T-helper 1 cell treated with Interleukin-12 subunit alpha and Interleukin-12 subunit beta and Interleukin-4 antibody, amounts not matched to agents 30 ng/mL and 1 ng/mL, for 36 hours (primary cell): ENCODE measurements around the gene ALG5. TPM values are rescaled to one million over a fixed set of nuclear protein-coding genes. Genes with fewer than 3 reads are reported as not detected.

Source experiments
- intact Hi-C: fragments of 100-400 bp; cut with micrococcal nuclease; formaldehyde crosslinking; loops from one replicate; pipeline ENCODE4 v1.15.1; 2024
- total RNA-seq: library from RNA; stranded (reverse); gene quantifications from 2 replicates; pipeline ENCODE4 v1.2.3, GENCODE V29; 2022

Gene ALG5, protein sequence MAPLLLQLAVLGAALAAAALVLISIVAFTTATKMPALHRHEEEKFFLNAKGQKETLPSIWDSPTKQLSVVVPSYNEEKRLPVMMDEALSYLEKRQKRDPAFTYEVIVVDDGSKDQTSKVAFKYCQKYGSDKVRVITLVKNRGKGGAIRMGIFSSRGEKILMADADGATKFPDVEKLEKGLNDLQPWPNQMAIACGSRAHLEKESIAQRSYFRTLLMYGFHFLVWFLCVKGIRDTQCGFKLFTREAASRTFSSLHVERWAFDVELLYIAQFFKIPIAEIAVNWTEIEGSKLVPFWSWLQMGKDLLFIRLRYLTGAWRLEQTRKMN
- 40.6 and 41.7 TPM in 2 replicates for total RNA-seq

DNA sequence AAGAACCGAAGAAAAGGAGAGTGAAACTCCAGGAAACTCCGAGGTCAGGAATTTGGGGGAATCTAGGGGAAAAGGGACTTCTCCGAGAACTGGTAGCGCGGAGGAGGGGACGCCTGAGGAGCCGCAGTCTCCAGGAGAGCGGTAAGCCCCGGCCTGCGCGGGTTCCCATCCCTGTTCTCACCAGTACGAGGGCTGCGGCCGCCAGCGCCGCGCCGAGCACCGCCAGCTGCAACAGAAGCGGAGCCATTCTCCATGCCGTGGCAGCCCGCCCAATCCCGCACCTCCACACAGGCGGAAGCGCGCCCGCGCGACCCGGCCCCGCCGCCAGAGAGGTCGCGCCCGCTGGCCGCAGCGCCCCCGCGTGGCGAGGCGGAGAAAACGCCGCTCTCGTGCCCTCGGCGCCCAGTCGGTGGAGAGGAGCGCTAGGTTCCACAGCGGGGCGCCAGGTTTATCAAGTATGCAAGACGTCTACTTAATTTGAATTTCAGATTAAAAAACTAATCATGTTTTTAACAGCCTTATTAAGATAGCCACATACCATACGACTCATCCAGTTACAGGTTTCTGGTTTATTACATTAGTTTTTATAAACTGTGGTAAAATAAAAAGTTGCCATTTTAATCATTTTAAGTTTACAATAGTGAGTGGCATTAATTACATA is at the start of gene ALG5:
Gene ALG5, minus strand, starts transcription at position 287 of the 661 bp plus-strand sequence. Its CDS starts 40 bp downstream, at position 247.
- intact Hi-C loops: loop anchor here (1.0 to 5.0 kb wide), 5 partner anchors 60 to 702 kb away; partner anchors contain the start of genes CCDC169, RFXAP, SPART and SUPT20H

DNA sequence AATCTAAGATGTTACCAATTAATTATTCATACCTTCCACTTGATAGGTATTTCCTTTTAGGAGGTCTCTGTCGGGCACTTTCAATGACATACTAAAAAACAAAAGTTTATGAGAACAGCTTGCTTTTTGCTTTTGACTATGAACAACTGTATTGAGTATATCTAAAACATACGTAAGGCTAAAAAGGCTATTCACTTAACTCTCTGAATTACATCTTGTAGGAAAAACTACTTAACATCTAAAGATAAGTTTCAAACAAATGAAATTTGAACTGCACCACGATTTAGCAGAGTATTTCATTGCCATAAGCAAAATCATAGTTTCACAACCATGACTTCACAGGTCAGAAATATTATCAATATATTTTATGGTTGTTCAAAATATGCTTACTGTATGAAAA is 48.7 kb upstream of the ALG5 start:
- intact Hi-C loops: no loop called here

DNA sequence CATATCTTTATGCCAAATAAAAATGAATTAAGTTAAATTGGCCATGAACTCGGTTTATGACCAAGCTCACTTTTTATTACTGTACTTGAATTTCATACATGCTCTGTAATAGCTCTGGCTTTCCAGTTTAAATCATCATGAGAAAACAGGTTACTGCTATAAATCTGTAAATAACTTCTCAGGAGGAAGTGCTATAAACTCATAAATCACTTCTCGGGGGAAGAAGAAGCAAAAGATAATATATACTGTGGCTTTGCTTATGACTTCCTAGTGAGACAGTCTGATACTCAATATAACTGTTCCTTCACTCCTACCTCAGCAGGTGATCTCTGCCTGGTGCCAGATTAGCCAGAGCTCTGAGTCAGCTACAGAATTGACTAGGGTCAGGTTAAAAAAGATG is 47.9 kb upstream of the ALG5 start:
- intact Hi-C loops: no loop called here

DNA sequence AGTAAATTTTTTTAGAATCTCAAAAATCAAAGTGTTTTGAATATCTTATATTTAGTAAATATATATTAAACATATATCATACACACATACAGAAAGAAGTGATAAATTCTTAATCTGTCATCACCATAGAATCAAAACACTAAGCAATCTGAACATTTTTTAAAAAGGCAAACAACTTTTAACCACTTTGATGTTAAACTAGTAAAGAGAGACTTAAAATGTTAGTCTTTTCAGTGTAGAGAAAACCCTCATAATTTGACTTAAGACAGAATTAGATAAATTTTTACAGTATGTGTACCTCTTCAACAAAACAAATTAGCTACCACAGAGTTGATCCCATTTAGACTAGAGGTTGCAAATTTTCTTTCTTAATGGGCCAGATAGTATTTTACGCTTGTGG is 46.9 kb upstream of the ALG5 start:
- intact Hi-C loops: no loop called here

DNA sequence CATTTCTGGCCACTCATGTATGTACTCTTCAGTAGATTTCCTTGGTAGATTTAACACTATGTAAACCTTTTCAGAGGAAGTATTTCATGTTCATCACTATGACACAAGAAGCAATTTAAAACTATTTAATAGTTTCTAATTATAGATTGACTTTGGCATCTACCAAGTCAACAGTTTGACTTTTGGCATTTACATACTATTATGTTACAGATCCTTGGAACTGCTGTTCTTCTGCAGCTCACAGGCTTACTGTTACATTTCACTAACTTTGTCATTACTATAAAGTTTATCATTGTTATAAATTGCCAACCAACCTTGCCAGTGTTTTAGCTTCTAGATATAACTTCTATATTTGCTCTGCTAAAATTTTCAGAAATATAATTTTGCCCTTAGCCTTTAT is 41.6 kb upstream of the ALG5 start:
- intact Hi-C loops: no loop called here

DNA sequence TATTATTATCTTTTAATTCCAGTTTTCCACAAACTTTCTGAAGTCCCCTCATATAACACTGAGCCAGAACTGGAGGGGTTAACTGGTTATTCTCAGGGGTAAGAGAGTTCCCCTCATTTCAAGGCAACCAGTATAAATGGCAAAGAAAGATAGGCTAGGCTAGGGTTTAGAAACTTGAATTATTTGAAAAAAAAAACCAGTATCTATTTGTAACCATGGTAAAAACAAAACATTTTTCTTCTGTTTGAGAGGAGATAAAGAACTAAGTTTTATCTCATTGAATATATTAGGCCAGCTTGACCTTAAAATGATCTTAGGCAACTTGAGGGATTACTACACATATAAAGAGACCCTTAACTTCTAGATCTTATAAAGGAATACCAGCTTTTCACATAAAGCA is 40.8 kb upstream of the ALG5 start:
- intact Hi-C loops: no loop called here

DNA sequence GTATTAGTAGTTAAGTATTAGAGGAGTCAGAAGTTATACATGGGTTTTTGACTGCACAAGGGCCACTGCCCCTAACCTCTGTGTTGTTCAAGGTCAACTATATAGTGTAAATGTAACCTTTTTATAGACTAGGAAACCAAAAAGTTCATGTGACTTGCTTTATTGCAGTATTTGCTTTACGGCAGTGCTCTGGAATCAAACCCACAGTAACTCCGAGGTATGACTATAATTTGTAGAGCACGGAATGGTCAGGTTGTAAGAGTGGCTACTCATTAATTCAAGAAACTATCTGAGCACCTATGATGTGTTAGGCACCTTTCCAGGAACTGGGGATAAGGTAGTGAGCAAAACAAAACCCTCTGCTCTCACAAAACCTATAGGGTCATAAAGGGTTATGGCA is 38.1 kb upstream of the ALG5 start:
- intact Hi-C loops: no loop called here

DNA sequence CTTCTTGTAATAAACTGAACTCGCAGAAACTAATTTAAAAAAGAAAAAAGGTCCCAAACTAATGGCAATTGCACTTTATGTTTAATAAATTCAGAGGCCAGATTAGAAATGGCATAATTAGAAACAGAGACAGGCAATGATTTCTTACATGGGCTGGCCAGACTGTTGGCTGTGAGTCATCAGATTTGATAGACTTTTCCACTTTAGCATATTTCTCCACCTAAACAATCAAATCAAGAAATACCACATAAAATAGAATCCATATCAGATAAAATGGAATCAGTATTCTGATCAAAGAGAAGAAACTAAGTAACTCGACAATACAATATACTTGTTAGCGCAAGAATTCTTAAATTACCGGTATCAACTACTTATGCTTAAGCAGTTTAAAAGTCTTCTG is 30.5 kb upstream of the ALG5 start:
- intact Hi-C loops: no loop called here

DNA sequence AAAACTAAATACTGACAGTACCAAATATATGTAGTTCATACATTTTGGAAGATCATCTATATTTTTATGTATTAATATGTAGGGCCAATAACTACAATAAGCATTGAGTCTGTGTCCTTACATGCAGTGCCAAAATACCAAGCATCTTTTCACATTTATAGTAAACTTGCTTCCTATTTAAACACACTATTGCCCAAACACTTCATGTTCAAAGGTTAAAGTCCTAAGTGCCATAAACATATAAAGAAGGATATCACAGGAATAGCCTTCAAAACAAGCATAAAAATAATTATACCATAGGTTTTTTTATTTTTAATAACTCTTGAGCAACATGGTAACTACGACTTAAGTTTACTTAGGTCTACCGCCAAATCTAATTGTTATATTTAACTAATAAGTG is 28.5 kb upstream of the ALG5 start:
- intact Hi-C loops: no loop called here

DNA sequence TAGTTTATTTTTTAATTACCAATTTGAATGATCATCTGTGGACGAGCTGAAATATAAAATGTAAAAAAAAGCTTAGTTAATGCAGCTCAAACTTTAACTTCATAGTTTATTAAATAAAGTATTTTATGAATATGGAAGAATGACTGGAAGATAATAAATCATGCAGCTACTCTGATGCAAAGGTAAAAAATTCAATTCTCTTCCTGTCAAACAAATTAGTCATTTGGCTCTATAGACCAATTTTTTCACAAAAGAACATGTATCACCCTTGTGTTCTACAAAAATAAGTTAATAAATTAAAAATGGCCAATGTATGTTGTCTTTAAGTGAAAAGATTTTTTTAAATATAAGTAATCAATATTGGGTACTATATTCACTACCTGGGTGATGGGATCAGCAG is 27.6 kb upstream of the ALG5 start:
- intact Hi-C loops: no loop called here

DNA sequence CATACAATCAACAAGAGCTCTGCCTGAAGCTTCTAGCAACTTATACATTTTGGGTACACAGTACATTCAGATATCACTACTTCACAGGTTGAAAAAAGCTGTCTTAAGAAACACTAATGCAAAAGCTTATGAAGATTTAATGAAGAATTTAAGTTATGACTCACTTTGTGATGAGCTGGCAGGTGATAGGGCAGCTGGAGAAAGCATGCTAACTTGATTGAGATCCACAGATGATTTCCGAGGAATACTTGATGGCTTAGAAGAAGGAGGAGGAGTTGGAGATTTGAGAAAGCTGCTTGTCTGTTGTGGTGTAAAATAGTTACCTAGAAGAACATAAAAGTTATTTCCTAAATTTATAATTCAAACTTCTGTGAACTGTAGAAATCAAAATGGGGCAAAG is 24.7 kb upstream of the ALG5 start:
- intact Hi-C loops: loop anchor here (2.0 kb wide), 1 partner anchor 17 kb away; no protein-coding TSS in a partner anchor

DNA sequence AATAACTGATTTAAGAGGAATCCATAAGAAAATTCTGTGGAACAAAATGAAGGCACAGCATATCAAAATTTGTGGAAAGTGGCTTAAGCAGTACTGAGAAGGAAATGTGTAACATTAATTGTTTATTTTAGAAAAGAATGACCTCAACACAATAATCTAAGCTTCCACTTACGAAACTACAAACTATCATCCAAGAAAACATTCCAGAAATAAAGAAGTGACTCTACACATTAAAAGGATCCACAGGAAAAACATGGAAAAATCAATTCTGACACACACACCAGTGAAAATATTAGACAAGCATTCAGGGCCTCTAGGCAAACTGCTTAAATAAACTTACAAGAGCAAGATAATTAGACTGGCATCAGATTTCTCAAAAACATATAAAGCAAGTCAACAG is 15.5 kb upstream of the ALG5 start:
- intact Hi-C loops: no loop called here

DNA sequence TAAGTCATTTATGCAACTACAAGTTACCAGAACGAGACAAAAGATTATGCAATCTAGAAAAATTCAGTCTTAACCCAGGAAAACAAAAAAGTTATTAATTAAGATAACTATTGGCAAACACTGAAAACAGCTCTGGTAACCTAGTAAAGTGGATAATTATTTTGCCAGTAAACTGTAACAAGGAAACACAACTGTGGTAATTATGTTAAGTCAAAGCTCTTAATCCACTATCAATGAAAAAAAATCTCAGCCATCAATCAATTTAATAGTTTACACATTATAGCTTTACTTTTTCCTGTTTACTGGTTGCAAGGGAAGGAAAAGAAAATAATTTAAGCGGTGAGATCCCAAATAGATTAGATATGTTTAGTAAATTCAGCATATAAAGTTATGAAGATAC is 12.6 kb upstream of the ALG5 start:
- intact Hi-C loops: no loop called here

DNA sequence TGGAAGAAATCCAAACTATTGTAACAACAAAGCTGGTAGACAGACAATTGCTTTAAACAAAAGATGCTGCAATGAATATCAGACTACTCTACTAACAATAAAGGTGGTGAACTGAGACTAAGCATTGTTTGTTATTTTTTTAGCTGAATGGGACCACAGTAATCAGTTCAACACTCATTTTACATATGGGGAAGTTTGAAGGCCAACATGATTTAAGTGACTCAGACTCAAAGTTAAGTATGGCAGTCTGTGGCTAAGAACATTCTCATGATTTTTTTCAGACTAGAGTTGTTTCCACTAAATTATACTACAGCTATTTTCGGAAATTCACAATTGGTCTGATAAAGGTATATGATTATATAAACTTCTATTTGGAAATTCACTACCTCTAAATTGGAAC is 11.9 kb upstream of the ALG5 start:
- intact Hi-C loops: no loop called here

DNA sequence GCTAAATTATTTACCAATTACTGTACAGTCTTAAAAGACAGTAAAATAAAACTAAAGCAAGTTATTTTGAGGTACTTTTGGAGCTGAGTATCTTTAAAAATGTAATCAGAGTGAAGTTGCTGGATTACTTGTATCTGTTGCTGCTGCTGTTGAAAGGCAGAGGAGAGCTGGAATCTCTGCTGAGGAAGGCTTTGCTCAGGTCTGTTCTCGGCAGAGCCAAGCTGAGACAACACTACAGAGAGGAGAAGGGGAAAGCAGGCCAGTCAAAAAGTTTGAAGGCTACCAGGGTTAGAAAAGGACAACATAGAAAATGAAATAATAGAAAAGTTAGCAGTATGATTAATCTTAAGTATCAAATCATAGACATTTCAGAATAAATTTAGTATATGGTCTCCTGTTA is 11.3 kb upstream of the ALG5 start:
- intact Hi-C loops: no loop called here

DNA sequence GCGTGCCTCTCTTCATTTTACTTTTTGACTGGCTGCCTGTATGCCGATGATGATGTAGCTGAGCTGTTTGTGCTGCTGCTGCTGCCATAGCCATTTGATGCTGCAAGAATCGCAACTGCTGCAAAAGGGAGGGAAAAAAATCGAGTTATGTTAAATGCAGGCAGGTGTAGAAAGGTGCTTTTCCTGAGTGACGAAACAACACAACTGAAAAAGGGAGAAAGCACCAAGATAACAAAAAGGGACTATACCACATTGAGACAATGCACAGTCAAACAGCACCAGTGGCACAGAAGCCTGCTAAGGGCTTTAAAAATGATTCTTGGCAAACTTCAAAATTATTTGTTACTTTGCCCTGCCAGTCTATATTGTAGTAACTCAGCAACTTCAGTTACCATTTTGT is 10.6 kb upstream of the ALG5 start:
- intact Hi-C loops: no loop called here

DNA sequence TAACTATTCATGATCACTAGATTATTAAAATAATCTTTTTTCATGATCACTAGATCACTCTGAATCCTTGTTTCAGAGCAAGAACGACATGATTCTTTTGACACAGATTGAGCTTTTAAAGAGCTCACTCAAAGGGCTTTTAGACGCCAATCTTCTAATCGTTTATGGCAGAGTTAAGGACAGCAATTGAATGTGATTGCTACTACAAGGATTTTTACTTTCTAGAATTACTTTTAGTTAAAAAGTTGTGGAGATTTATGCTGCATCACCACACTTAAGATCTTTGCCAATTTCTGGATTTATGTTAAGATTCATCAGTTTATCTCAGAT is 2.7 kb upstream of the ALG5 start:
- intact Hi-C loops: loop anchor here (1.0 to 2.0 kb wide), 2 partner anchors 15 to 1347 kb away; partner anchors contain the start of gene UFM1

DNA sequence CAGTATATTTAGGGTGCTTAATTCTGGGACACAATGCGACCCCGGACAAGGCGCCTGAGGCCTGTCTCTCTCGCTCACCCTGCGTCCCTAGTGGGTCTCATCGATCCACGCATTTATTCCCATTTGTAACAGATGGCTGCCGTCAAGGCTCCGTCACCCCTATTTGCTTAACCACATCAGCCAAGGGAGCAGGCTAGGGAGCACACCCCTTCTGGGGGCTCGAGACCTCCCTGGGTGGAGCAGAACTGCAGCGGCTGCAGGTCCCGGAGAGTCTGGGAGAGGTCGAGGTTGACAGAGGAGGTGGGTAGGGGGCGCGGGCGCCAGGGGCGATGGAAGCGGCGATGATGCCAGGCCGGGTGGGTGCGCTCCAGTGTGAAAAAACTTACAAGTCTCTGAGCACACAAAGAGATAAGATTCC is 507 bp downstream of the ALG5 start:
- intact Hi-C loops: loop anchor here (1.0 to 5.0 kb wide), 6 partner anchors 61 to 701 kb away; partner anchors contain the start of genes CCDC169, RFXAP, SPART and SUPT20H

DNA sequence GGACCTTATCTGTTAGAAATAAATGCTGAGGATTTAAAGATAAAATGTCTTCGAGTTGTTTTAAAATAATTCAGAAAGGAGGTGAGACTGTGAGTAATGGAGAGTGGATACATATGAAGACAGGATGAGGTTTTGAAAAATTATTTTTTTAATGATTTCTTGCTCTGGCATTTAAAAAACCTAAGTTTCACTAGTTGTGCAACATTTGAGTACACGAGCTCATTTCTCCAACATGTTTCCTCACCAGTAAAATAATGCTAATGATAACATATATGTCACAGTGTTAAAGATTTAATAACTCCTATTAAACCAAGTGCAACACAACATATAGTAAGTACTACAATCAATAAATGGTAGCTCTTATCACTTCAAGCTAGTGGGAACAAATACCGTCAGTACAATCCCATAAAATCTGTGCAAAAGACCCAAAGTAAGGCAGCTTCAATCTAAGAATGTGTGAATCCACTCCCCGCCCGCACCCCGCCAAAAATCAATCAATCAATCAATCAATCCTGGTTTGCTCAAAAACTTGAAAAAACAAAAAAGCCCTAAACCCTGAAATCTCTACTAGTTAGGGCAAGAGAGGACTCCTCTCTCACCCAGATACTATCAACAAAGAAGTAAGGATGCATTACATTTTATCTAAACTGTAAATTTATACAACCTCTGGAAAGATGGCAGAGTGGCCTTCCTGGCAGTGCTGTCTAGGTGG is 1.3 kb downstream of the ALG5 start:
- intact Hi-C loops: loop anchor here (1.0 to 5.0 kb wide), 2 partner anchors 140 to 701 kb away; partner anchors contain the start of gene CCDC169

DNA sequence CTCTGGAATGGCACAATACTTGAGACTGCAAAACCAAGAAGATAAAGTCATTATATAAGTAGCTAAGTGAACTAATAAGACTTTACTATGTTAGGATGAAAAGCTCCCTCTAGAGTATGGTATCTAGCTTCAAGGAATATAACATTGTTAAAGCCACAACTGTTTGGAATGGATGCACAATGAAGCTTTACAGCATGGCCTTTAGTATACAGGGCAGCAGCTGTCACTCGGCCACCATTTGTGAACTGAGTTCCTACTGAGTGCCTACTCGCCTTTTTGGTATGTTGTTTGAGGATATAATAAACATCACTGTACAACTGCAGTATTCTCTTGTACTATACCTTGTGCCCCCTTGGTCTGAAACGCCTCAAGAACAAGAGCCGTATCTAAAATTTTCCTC is 6.8 kb downstream of the ALG5 start:
- intact Hi-C loops: no loop called here

DNA sequence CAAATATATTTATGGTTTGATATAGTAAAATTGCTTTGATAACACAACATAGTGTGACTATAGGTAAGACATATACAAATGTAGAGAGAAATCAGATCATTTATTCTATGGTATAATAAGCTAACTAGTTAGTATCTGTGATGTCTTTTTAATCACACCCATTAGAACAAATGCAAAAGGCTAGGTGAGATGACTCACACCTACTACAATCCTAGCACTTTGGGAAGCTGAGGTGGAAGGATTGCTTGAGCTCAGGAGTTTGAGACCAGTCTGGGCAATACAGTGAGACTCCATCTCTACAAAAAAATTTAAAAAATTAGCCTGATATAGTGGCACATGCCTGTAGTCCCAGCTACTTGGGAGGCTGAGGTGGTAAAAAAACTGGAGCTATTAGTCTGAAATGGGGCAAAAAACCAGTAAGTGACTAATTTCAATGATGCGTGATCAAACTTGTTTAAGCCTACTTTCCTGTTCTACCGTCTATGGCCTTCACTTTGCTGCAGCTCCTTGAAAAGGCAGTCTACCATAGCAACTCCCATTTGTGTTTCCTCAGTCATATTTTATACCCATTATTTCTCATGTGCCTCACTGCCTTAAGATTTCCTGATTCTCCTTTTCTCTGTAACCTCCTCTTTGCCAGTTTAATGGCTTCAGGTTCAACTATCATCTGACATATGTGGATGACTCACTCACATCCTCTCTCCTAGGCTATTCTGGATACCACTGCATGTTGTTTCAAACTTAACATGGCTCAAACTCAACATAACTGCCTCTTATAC is 12.5 kb downstream of the ALG5 start:
- intact Hi-C loops: no loop called here
